Panc1 (cell line): Measurements from ENCODE around the gene FGGY. TPM values are rescaled to one million over a fixed set of nuclear protein-coding genes. Genes with fewer than 3 reads are reported as not detected.

Source experiments
- ATAC-seq: fragments of 200-7000 bp; cut with Tn5 transposase; 2 replicates; pipeline ENCODE4 v1.9.1; 2020; ENCODE audit warnings: mild to moderate bottlenecking, moderate library complexity
- BruUV-seq: library from RNA; stranded (reverse); fragments of 400-500 nt; replicated peaks from 2 replicates; lab custom pipeline; 2021; lab: Mats Ljungman, UMichigan
- CTCF ChIA-PET: fragments of 300-600 bp; sonication (Branson Sonifier 250); formaldehyde crosslinking; loops from one replicate; lab custom pipeline; 2022; ENCODE audit warnings: antibody characterized with exemption; lab: Charles Lee
- POLR2A ChIA-PET: fragments of 300-600 bp; sonication (Branson Sonifier 250); formaldehyde crosslinking; loops from one replicate; lab custom pipeline; 2022; ENCODE audit warnings: antibody characterized with exemption; lab: Charles Lee
- DNase-seq: peaks from one replicate; pipeline ENCODE4 v3.0.0-alpha.2; 2010; ENCODE audit warnings: low read depth, low spot score
- H3K27ac ChIP-seq: 2 replicates; pipeline ENCODE4 v1.5.1; 2011; ENCODE audit warnings: mild to moderate bottlenecking, low read length, inconsistent platforms
- H3K27me3 ChIP-seq: fragments of 200-500 bp; sonication (Bioruptor generic); 2 replicates; pipeline ENCODE4 v1.6.0; 2014; ENCODE audit warnings: low read length, inconsistent platforms; ENCODE audit not compliant: control insufficient read depth, insufficient read depth
- H3K36me3 ChIP-seq: fragments of 200-500 bp; sonication (Bioruptor generic); 2 replicates; pipeline ENCODE4 v1.5.1; 2014; ENCODE audit warnings: inconsistent platforms, mild to moderate bottlenecking, low read length, moderate library complexity; ENCODE audit not compliant: control insufficient read depth, insufficient read depth
- H3K4me1 ChIP-seq: 2 replicates; pipeline ENCODE4 v1.5.1; 2011; ENCODE audit warnings: inconsistent platforms, mild to moderate bottlenecking, low read length, moderate library complexity; ENCODE audit not compliant: control insufficient read depth, insufficient read depth
- H3K4me3 ChIP-seq, 2 experiments: 2 replicates each; pipeline ENCODE4 v1.5.1; 2011 to 2012; ENCODE audit warnings: low read depth in 2 of 2, low read length in 2 of 2, mild to moderate bottlenecking in 2 of 2, inconsistent platforms in 1 of 2, moderate library complexity in 1 of 2
- H3K9me3 ChIP-seq: fragments of 200-500 bp; sonication (Bioruptor generic); 2 replicates; pipeline ENCODE4 v1.5.1; 2014; ENCODE audit warnings: low read depth, mild to moderate bottlenecking, inconsistent platforms, low read length, moderate library complexity; ENCODE audit not compliant: control insufficient read depth, insufficient read depth
- POLR2AphosphoS5 ChIP-seq: IDR thresholded peaks from 2 replicates; pipeline ENCODE4 v1.6.1; 2012; ENCODE audit warnings: mild to moderate bottlenecking, low read depth, low read length, moderate library complexity
- REST ChIP-seq, 2 experiments: IDR thresholded peaks; 2 replicates each; pipeline ENCODE4 v1.6.1; 2011 to 2012; ENCODE audit warnings: low read depth in 2 of 2, control low read depth in 1 of 2, low read length in 1 of 2, mild to moderate bottlenecking in 1 of 2, moderate library complexity in 1 of 2; ENCODE audit not compliant: insufficient read depth in 1 of 2
- SIN3A ChIP-seq: IDR thresholded peaks from 2 replicates; pipeline ENCODE4 v1.6.1; 2012; ENCODE audit warnings: low read depth, mild to moderate bottlenecking, low read length, moderate library complexity, borderline replicate concordance; ENCODE audit not compliant: insufficient read depth
- TCF7L2 ChIP-seq: IDR thresholded peaks from 2 replicates; pipeline ENCODE4 v1.6.1; 2011; ENCODE audit warnings: mild to moderate bottlenecking, low read depth, low read length, inconsistent platforms
- in situ Hi-C: cut with HindIII; loops from 2 replicates; pipeline ENCODE4 v1.10.0; 2016; ENCODE audit warnings: low sequenced_read_pairs, low pct_unique_long_range_greater_than_20kb
- intact Hi-C: fragments of 100-400 bp; cut with micrococcal nuclease; formaldehyde crosslinking; loops from one replicate; pipeline ENCODE4 v1.10.0; 2022; ENCODE audit not compliant: unreplicated experiment
- total RNA-seq: library from RNA; stranded (reverse); gene quantifications from one replicate; pipeline ENCODE4 v1.2.1, GENCODE V29; 2021; ENCODE audit not compliant: unreplicated experiment
- TF ChIP-seq, protein P1 (sequence below): fragments of 450-650 bp; IDR thresholded peaks from 2 replicates; pipeline ENCODE4 v1.5.1; 2017; ENCODE audit warnings: mild to moderate bottlenecking

The FGGY gene
- total RNA-seq, 1 experiment from 2014 or later: 15.5 TPM

DNA sequence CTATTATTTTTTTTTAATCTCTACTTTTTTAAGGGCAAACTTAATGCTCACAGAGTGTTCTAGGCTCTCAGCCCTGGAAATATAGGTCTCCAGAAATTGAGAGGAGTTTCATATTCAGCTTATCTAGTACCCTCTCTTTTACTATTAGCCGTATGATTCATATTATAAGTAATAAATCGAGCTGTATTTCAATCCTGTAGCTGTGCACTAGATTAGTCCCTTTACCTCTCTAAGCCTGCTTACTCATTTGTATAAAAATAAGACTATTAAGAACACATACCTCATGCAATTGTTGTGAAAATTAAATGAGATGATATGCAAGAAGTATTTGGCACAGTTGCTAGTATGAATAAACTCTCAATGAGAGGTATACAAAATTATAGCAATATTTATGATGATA lies 389.7 kb downstream of the FGGY start:
- intact Hi-C loops (no loop called here), in situ Hi-C loops (no loop called here)
- ChIA-PET CTCF (no interaction called here), POLR2A (no interaction called here)
- Histone ChIP-seq H3K27me3 (no peaks in the 10 kb centered on the region), H3K4me3 (no peak overlapping the region), H3K4me1 (no peaks in the 10 kb centered on the region), H3K27ac (no peak overlapping the region), H3K9me3 (no peaks in the 10 kb centered on the region), H3K36me3 (no peaks in the 10 kb centered on the region)
- DNase-seq (no peak), ATAC-seq (no peak)
- no TSS peak for BruUV-seq
- TF ChIP-seq POLR2AphosphoS5: no peak
- no peak for TF ChIP-seq SIN3A
- TF ChIP-seq REST (IDR thresholded peaks at IDR 0.05; ENCODE audit: insufficient read depth in 1 of 2, low read depth in 2 of 2, low read length in 1 of 2): no peak
- TF ChIP-seq, protein P1, sequence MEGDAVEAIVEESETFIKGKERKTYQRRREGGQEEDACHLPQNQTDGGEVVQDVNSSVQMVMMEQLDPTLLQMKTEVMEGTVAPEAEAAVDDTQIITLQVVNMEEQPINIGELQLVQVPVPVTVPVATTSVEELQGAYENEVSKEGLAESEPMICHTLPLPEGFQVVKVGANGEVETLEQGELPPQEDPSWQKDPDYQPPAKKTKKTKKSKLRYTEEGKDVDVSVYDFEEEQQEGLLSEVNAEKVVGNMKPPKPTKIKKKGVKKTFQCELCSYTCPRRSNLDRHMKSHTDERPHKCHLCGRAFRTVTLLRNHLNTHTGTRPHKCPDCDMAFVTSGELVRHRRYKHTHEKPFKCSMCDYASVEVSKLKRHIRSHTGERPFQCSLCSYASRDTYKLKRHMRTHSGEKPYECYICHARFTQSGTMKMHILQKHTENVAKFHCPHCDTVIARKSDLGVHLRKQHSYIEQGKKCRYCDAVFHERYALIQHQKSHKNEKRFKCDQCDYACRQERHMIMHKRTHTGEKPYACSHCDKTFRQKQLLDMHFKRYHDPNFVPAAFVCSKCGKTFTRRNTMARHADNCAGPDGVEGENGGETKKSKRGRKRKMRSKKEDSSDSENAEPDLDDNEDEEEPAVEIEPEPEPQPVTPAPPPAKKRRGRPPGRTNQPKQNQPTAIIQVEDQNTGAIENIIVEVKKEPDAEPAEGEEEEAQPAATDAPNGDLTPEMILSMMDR: no peak
- TF ChIP-seq TCF7L2: no peak

DNA sequence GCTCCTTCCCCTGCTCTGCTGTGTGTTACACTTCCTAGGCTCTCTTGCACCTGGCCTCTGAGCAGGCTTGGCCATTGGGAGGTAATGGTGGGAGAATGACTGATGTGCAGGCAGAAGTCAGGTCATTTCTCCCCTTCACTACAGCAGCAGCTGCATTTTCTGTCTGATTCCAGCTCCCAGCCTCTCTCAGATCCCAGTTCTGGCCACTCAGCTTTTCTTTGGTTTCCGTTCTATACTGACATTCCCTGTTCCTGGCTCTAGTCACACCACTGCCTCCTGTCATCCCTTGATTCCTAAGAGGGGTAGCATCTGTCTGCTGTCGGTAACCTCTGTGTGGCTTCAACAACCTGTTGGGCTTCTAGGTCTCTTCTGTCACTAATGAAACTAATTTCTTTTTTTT lies 390.2 kb downstream of the FGGY start:
- POLR2A ChIA-PET: no interaction called here
- H3K27ac ChIP-seq: no peak overlapping the region
- TF ChIP-seq, protein P1: no peak
- no peak for TF ChIP-seq POLR2AphosphoS5
- TF ChIP-seq TCF7L2: no peak
- TF ChIP-seq SIN3A: no peak
- no peak for TF ChIP-seq REST (IDR thresholded peaks at IDR 0.05; ENCODE audit: insufficient read depth in 1 of 2, low read depth in 2 of 2, low read length in 1 of 2)
- no peaks in the 10 kb centered on the region for H3K27me3 ChIP-seq
- in situ Hi-C loops (no loop called here), intact Hi-C loops (no loop called here)
- no peak for ATAC-seq
- DNase-seq: no peak
- H3K36me3 ChIP-seq: no peaks in the 10 kb centered on the region
- BruUV-seq: no TSS peak
- H3K9me3 ChIP-seq: no peaks in the 10 kb centered on the region
- H3K4me1 ChIP-seq: no peaks in the 10 kb centered on the region
- CTCF ChIA-PET: no interaction called here
- no peak overlapping the region for H3K4me3 ChIP-seq
